ENCODE data around the gene FXN. TPM values are rescaled to one million over a fixed set of nuclear protein-coding genes. Genes with fewer than 3 reads are reported as not detected.
"Not testable (repeated sequence)": the region's sequence is repeated elsewhere in the genome, so short reads cannot be mapped to it uniquely, and the experiment has no call there.

Gene FXN
- 1 to 10 TPM in 1 of 2 donors, under 1 TPM in 1; 0.68 to 4.0 TPM for total RNA-seq

GRCh38 chr9:69035438-69036308, at the start of gene FXN:
TSS of gene FXN (plus strand) at chr9:69035752. CDS start at chr9:69035783, 31 bp downstream.
- no peak for DNase-seq (ENCODE audit: low spot score)
- ATAC-seq (ENCODE audit: insufficient number of reproducible peaks, low FRiP score, low read depth) = peak; percentile 82
- H3K9me3 ChIP-seq = no peaks in the 10 kb centered on the region
- H3K27ac ChIP-seq = peak within 1 kb of the TSS; percentile 48 to 64
- peak; percentile 100 for TF ChIP-seq CTCF (IDR thresholded peaks at IDR 0.05)
- no peaks in the 10 kb centered on the region for H3K36me3 ChIP-seq
- peak within 1 kb of the TSS; percentile 80 for H3K4me3 ChIP-seq
- H3K27me3 ChIP-seq (replicated peaks; ENCODE audit: insufficient read depth) = no peaks in the 10 kb centered on the region
- peaks cover 8 to 12% of the 10 kb centered on the region in 2 donors for H3K4me1 ChIP-seq (ENCODE audit: control insufficient read depth in 1 of 2, low read depth in 2 of 2)

GRCh38 chr9:68986949-68987348, 48.6 kb upstream of the FXN start:
- not testable (repeated sequence) for DNase-seq (ENCODE audit: low spot score); H3K27ac ChIP-seq; H3K27me3 ChIP-seq (replicated peaks; ENCODE audit: insufficient read depth); H3K4me3 ChIP-seq; H3K9me3 ChIP-seq; H3K4me1 ChIP-seq (ENCODE audit: control insufficient read depth in 1 of 2, low read depth in 2 of 2); ATAC-seq (ENCODE audit: insufficient number of reproducible peaks, low FRiP score, low read depth); H3K36me3 ChIP-seq

GRCh38 chr9:68991457-68991856, 44.1 kb upstream of the FXN start:
- Histone ChIP-seq H3K27ac (no peak overlapping the region), H3K4me1 (ENCODE audit: control insufficient read depth in 1 of 2, low read depth in 2 of 2) (no peaks in the 10 kb centered on the region), H3K36me3 (no peaks in the 10 kb centered on the region), H3K9me3 (no peaks in the 10 kb centered on the region), H3K4me3 (no peak overlapping the region), H3K27me3 (replicated peaks; ENCODE audit: insufficient read depth) (no peaks in the 10 kb centered on the region)
- no peak for ATAC-seq (ENCODE audit: insufficient number of reproducible peaks, low FRiP score, low read depth)
- DNase-seq (ENCODE audit: low spot score) = no peak
- TF ChIP-seq CTCF (IDR thresholded peaks at IDR 0.05) = no peak

- Histone ChIP-seq H3K4me3 (no peak overlapping the region), H3K4me1 (ENCODE audit: control insufficient read depth in 1 of 2, low read depth in 2 of 2) (no peaks in the 10 kb centered on the region), H3K27me3 (replicated peaks; ENCODE audit: insufficient read depth) (no peaks in the 10 kb centered on the region), H3K36me3 (no peaks in the 10 kb centered on the region), H3K9me3 (no peaks in the 10 kb centered on the region), H3K27ac (peak overlapping the region in 1 of 2 donors; percentile 24)
- ATAC-seq (ENCODE audit: insufficient number of reproducible peaks, low FRiP score, low read depth) (no peak), DNase-seq (ENCODE audit: low spot score) (no peak)
- no peak for TF ChIP-seq CTCF (IDR thresholded peaks at IDR 0.05)
Measured at GRCh38 chr9:68995776-68996175, 39.8 kb upstream of the FXN start.

GRCh38 chr9:68996462-68996861, 39.1 kb upstream of the FXN start:
- no peak for ATAC-seq (ENCODE audit: insufficient number of reproducible peaks, low FRiP score, low read depth)
- Histone ChIP-seq H3K36me3 (no peaks in the 10 kb centered on the region), H3K9me3 (no peaks in the 10 kb centered on the region), H3K27ac (no peak overlapping the region), H3K4me3 (no peak overlapping the region), H3K4me1 (ENCODE audit: control insufficient read depth in 1 of 2, low read depth in 2 of 2) (no peaks in the 10 kb centered on the region), H3K27me3 (replicated peaks; ENCODE audit: insufficient read depth) (no peaks in the 10 kb centered on the region)
- no peak for DNase-seq (ENCODE audit: low spot score)
- TF ChIP-seq CTCF (IDR thresholded peaks at IDR 0.05) = no peak

Measured in thoracic aorta (tissue), 2 donors.